GM21723 (cell line): Measurements from ENCODE around the gene MYBPHL.

Experiments used
- ATAC-seq: cut with Tn5 transposase; IDR thresholded peaks from one replicate; pipeline ENCODE4 v1.9.1; 2021; ENCODE audit warnings: mild to moderate bottlenecking, moderate library complexity; ENCODE audit not compliant: unreplicated experiment

The MYBPHL gene

DNA sequence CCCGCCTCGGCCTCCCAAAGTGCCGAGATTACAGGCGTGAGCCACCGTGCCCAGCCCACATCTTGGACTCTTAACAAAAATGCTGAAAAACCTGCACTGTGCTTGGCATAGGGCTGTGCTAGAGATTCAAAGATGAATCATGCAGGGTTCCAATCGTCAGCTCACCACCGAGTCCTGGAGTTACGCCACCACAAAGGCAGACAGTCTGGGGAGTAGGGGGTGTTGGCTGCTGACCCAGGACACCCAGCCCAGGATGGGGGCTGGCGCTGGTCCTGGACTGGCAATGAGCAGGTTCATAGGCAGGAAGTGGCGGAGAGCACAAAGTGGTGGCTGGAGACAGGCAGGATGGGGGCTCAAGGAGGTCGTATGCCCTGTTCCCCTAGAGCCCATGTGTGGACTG lies 39.8 kb downstream of the MYBPHL start:
- no peak for ATAC-seq

DNA sequence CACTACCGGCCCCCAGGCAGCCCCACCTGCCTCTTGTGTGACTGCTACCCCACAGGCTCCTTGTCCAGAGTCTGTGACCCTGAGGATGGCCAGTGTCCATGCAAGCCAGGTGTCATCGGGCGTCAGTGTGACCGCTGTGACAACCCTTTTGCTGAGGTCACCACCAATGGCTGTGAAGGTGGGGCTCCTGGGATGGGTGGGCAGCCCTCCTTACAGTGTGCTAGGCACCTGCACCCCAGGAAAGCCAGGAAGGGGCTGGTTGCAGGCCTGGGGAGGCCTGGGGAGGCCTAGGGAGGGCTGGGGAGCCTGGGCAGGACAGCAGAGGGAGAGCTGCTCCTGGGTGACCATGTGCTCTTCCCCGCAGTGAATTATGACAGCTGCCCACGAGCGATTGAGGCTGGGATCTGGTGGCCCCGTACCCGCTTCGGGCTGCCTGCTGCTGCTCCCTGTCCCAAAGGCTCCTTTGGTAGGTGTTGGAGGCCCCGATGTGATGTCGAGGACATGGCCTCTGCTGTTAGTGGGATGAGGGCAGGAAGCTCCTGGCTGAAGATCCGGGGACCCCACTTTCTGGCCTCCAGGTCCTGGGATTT lies 41.0 kb downstream of the MYBPHL start:
- ATAC-seq = no peak

DNA sequence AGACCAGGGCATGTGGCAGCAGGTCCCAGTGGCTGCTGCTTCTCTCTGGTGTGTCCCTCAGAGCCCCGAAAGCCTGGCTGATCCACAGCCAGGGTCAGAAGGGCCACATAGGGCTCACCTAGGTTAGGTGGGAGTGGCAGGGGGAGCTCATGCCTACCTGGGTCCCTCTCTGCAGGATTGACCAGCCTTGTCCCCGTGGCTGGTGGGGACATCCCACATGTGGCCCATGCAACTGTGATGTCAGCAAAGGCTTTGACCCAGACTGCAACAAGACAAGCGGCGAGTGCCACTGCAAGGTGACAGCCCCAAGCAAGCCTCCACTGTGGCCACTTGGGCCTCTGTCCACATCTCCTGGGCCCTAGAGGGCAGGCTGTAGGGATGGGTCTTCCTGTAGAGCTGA lies 41.8 kb downstream of the MYBPHL start:
- ATAC-seq = no peak

DNA sequence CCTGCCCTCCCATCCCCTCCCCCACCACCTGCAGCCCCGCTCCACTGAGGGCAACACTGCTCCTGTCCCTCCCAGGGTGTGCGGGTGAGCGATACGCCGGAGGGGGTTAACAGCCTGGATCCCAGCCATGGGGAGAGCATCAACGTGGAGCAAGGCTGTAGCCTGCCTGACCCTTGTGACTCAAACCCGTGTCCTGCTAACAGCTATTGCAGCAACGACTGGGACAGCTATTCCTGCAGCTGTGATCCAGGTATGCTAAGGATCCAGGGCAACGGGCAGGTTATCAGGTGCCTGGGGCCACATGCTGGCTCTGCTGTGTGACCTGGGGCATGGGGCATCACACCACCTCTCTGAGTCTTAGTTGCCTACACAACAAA lies 42.4 kb downstream of the MYBPHL start:
- no peak for ATAC-seq

DNA sequence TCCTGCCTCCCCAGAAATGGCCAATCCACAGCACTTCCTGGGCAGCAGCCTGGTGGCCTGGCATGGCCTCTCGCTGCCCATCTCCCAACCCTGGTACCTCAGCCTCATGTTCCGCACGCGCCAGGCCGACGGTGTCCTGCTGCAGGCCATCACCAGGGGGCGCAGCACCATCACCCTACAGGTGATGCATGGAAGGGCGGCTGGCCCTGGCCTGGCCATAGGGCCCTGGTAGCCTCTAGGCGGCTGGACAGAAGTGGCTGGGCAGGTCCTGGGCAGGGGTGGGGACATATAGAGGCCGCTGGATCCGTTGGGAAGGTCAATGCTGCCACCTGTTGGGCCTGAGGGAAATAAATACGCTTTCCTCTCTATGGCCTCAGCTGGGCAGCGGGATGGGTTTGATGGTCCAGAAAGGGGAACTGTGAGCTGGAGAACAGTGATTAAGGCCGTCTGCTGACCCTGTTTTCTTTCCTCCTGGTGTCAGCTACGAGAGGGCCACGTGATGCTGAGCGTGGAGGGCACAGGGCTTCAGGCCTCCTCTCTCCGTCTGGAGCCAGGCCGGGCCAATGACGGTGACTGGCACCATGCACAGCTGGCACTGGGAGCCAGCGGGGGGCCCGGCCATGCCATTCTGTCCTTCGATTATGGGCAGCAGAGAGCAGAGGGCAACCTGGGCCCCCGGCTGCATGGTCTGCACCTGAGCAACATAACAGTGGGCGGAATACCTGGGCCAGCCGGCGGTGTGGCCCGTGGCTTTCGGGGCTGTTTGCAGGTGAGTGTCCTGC lies 43.0 kb downstream of the MYBPHL start:
- peak; percentile 65 for ATAC-seq

DNA sequence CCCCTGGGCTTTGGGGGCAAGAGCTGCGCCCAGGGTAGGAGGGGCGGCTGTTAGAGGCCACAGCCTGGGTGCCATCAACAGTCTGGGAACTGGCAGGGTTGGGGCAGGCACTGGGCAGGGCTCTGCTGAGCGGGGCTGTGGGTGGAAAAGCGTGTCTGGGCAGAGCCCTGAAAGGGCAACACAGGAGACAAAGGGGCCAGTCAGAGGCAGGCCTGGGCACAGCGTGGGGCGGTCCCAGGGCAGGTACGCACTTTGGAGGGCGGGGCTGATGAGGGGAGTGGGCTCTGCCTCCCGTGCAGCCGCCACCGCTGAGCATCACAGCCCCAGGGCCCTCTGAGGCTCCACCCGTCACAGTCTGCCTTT lies 43.6 kb downstream of the MYBPHL start:
- ATAC-seq = no peak

DNA sequence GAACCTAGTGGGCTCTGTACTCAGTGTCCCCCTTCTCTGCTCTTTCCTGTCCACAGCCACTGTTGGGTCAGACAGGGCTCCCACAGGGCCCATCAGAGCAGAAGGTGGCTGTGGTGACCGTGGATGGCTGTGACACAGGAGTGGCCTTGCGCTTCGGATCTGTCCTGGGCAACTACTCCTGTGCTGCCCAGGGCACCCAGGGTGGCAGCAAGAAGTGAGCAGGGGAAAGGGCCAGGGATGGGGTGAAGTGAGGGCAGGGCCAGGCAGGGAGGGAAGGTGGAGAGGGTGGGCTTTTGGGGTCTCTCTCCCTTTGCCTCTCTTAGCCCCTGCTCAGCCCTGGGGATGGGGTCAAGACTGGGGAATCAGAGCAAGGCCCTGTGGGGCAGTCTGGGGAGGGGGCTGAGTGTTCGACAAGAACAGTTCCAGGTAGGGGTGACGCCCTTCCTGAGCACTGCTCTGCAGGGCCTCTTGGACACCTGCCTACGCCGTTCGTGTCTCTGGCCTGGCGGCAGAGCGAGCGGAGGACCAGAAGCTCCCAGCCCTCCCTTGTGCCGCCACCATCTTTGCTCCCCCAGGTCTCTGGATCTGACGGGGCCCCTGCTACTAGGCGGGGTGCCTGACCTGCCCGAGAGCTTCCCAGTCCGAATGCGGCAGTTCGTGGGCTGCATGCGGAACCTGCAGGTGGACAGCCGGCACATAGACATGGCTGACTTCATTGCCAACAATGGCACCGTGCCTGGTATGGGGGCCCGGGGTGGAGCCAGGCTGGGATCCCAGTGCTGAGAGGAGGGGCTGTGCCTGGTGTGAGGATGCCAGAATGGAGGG lies 44.4 kb downstream of the MYBPHL start:
- ATAC-seq = no peak

DNA sequence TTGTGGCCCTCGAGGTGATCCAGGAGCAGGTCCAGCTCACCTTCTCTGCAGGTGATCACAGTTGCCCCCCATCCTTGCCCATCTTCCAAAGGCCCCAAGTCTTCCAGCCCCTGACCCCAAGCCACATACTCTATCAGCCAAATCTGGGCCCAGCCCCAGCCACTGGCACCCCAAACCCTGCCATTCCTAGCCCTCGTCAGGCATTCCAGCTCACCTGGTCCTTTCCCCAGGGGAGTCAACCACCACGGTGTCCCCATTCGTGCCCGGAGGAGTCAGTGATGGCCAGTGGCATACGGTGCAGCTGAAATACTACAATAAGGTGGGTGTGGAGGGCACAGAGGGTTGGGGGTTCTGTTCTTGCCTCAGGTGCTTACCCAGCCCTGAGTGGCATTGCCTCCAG lies 45.2 kb downstream of the MYBPHL start:
- no peak for ATAC-seq

DNA sequence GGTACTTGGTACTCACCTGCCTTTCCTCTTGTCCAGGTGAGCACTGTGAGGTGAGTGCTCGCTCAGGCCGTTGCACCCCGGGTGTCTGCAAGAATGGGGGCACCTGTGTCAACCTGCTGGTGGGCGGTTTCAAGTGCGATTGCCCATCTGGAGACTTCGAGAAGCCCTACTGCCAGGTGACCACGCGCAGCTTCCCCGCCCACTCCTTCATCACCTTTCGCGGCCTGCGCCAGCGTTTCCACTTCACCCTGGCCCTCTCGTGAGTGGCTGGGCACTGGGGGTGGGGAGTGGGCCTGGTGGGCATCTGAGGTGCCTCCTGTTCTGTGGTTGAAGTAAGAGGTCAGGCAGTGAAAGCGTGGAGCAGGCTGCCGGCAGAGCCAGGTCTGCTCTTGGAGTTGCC lies 45.8 kb downstream of the MYBPHL start:
- ATAC-seq = no peak

DNA sequence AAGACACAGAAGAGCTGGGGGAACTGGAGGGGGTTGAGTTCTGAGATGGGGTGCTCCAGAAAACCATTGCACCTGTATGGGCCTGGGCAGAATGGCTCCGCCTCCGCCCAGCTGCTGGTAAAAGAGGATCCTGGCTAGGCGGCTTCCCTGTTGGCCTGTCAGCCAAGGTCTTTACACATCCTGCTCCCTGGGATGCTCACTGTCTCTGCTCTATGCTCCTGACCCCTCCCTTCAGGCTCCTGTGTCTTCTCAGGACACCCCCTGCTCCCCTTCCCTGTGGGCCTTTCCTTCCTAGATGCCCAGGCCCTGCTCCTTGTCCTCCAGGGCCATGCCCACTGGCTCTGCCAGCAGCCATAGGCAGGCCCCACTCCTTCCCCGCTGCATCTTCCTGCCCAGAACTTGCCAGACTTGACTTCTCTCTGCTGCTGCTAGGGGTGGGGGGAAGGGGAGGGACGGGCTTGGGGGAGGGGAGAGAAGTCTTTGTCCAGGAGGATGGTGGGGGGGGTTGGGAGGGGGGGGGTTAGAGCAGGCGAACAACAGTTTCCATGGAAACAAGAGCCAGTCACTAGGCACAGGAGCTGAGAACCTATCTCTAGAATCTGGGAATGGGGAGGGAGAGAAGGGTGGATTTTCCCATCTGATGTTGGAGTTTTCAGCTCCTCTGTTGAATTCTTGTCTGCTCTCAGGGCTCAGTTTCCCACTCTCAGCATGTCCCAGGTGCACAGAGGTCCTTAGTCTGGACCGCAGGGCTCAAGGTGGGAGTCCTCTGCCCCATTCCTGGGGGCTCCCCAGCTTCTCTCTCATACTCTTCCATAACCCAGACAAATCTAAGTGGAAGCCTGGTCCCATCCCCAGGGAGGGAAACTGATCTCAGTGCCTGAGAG lies 46.9 kb downstream of the MYBPHL start:
- ATAC-seq = no peak

DNA sequence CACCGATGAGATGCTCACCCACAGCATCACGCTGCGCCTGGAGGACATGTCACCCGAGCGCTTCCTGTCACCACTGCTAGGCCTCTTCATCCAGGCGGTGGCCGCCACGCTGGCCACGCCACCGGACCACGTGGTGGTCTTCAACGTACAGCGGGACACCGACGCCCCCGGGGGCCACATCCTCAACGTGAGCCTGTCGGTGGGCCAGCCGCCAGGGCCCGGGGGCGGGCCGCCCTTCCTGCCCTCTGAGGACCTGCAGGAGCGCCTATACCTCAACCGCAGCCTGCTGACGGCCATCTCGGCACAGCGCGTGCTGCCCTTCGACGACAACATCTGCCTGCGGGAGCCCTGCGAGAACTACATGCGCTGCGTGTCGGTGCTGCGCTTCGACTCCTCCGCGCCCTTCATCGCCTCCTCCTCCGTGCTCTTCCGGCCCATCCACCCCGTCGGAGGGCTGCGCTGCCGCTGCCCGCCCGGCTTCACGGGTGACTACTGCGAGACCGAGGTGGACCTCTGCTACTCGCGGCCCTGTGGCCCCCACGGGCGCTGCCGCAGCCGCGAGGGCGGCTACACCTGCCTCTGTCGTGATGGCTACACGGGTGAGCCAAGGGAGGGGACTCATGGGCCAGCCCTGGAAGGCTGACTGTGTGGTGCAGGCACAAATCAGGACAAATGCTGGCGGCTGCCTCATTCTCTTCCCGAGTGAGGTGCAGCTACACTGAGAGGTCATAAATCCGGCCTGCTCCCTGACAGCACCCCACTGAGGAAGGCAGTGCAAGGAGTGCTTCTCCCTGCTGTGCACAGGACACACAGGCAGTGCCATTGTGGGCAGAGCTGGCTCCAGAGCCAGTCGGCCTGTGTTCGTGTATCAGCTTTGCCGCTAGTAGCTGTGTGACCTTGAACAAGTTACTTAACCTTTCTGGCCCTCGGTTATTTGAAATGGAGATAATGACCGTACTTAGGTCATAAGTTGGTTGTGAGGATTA lies 48.0 kb downstream of the MYBPHL start:
- no peak for ATAC-seq

DNA sequence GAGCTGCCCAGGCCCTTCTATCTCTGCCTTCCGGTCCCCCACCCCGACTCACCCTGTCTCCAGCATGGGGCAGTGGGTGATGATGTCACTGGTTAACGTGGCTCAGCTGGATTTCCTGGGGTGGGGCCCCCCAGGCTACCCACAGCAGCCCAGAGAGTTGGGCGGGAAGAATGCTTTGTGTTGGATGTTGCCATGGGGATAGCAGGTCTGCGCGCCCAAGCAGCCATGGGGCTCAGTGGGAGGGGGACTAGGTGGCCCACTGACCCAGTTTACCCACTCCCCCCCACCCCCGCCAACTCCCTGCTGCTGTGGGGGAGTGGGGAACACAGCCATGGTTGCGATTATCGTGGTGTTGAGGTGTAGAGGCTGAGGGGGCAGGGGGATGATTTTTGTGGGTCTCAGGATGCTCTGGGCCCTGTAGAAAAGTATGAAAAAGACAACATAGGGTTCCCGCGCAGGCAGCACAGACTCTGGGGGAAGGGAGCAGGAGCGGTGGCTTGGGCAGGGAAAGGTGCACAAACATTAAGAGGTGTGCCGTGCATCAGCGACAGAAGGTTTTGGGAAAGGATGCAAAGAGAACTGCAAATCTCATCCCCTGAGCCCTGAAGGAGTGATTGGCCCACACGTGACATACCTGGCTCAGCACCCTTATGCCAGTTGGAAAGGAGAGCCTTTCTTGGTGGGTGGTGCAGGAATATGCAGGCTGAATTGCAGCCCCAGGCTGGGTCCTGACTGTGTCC lies 49.0 kb downstream of the MYBPHL start:
- no peak for ATAC-seq

DNA sequence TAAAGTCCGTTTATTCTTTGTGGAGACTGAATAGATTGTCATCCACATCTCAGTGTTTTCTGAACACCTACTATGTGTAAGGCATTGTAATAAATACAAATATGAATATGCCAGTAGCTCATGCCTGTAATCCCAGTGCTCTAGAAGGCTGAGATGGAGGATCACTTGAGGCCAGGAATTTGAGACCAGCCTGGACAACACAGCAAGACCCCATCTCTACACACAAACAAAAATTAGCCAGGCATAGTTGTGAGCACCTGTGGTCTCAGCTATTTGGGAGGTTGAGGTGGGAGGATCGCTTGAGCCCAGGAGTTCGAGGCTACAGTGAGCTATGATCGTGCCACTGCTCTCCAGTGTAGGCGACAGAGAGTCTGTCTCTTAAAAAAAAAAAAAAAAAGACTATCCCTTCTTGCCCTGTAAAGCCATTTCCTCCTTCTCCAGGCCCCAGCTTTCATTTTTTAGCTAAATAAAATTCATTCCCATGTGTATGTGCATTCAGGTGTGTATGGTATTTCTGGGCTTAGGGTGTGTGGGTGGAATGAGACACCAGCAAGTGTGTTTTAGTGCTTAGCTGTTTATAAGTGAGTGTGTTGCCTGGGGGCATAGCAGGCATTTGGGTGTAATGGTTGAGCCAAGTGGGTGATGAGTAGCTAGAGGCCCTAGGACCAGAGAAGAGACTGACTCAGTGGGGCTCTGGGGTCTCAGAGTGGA lies 49.7 kb downstream of the MYBPHL start:
- ATAC-seq = no peak

DNA sequence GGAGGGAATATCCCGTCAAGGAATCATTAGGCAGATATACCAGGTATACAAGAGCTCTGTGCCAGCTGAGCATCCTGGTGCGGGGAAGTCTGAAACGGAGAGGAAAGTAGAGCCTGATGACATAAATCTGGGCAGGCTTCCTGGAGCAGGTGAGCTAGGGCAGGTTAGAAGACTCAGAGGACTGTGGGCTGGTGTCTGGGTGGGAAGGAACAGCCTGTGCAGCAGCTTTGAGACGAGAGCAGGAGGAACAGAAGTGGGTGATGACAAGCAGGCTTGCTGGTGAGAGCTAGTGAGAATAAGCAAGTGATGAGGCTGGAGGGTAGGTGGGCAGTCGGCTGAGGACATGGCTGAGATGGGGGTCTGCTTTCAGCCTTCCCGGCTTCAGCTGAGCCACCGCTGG lies 50.7 kb downstream of the MYBPHL start:
- ATAC-seq = no peak

DNA sequence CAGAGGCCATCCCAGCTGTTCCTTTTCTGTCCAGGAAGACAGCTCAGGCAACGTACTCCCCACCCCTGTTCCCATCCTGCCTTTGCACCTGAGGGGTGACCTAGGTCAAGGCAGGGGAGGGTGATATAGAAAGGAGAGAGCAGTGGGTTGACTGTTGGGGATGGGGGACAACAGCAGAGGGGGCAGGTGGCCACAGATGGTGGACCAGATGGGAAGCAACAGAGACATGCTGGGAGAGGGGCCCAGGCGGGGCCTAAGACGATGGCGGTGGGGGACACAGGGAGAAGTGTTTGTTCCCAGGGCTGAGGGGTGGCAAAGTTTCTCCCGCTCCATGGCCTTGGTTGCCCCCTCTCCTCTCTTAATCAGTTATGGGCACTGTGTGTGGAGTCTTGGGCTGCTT lies 51.1 kb downstream of the MYBPHL start:
- no peak for ATAC-seq

DNA sequence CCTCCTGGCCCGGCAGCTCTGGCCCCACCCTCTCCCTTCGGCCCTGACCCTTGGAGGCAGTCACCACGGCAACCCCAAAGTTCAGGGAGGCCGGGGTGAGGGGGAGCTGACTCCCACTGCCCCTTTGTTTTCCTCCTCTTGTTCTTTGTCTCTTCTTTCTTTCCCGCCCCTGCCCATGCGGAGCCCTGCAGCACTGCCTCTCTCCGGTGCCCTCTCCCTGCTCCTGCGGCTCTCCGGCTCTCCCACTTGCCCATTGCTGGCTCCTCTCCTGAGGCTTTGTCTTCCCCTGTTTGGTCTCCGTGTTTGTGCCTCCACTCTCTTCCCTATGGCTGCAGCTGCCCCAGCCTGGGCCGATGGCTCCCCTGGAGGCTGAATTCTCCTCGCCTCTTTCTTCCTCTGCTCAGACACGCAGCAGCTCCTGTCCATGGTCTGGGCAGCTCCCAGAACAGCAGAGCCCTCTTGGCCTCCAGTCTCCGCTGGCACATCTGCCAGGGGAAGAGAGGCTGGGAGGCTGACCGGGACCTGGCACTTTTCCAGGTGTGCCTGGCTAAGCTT lies 51.6 kb downstream of the MYBPHL start:
- ATAC-seq = no peak

DNA sequence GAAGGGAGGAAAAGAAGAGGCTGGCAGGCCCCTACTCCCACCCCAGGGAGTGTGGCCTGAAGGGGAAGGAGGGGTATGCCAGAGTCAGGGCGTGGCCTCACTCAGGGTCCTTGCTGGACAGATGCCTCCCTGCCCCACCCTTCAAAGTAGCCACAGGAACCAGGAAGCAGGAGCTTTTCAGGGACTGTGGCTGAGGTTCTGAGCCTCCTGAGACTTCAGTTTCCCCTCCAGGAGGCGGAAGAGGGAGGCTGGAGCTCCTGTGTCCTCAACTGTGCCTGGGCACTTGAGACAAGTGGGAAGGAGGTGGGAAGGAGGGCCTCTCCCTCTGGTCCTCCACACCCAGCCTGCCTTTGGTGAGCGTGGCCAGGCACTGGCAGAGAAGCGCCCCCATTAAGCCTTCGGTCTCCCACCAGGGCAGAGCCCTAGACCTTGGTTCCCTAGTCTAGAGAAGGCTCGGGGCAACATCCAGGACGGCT lies 52.2 kb downstream of the MYBPHL start:
- no peak for ATAC-seq
